Effector memory CD8-positive, alpha-beta T cell (primary cell): ENCODE measurements around the gene PCDHA5.
"Not testable (repeated sequence)": the region's sequence is repeated elsewhere in the genome, so short reads cannot be mapped to it uniquely, and the experiment has no call there.

Source experiments
- ATAC-seq: fragments of 150-1000 bp; cut with Tn5 transposase; replicated peaks from 2 replicates; pipeline ENCODE4 v1.10.0; 2021; ENCODE audit warnings: mild to moderate bottlenecking, moderate library complexity
- DNase-seq, 3 experiments: peaks; one replicate each; pipeline ENCODE4 v3.0.0; 2021
- H3K27ac Mint-ChIP-seq, 2 donors: one replicate each; pipeline ENCODE4 v1.8.0; 2022; ENCODE audit warnings: mild to moderate bottlenecking in 2 of 2, mixed read lengths in 2 of 2, moderate library complexity in 2 of 2
- H3K27me3 Mint-ChIP-seq, 2 donors: one replicate each; pipeline ENCODE4 v1.8.0; 2022; ENCODE audit warnings: mixed read lengths in 2 of 2
- H3K36me3 Mint-ChIP-seq: one replicate; pipeline ENCODE4 v1.8.0; 2022; ENCODE audit warnings: mild to moderate bottlenecking, moderate library complexity, mixed read lengths; ENCODE audit not compliant: insufficient read depth
- H3K4me1 Mint-ChIP-seq, 2 donors: one replicate each; pipeline ENCODE4 v1.8.0; 2022; ENCODE audit warnings: low read depth in 2 of 2, mixed read lengths in 2 of 2
- H3K4me3 Mint-ChIP-seq, 2 donors: one replicate each; pipeline ENCODE4 v1.8.0; 2022; ENCODE audit warnings: mild to moderate bottlenecking in 2 of 2, mixed read lengths in 2 of 2, moderate library complexity in 2 of 2
- H3K9me3 Mint-ChIP-seq, 2 donors: one replicate each; pipeline ENCODE4 v1.8.0; 2022; ENCODE audit warnings: mixed read lengths in 2 of 2

PCDHA5 gene

DNA sequence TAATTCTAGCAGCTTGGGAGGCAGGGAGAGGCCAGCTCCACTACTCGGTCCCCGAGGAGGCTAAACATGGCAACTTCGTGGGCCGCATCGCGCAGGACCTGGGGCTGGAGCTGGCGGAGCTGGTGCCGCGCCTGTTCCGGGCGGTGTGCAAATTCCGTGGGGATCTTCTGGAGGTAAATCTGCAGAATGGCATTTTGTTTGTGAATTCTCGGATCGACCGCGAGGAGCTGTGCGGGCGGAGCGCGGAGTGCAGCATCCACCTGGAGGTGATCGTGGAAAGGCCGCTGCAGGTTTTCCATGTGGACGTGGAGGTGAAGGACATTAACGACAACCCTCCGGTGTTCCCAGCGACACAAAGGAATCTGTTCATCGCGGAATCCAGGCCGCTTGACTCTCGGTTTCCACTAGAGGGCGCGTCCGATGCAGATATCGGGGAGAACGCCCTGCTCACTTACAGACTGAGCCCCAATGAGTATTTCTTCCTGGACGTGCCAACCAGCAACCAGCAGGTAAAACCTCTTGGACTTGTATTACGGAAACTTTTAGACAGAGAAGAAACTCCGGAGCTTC is 13.1 kb downstream of the PCDHA5 start:
- H3K9me3 Mint-ChIP-seq, H3K36me3 Mint-ChIP-seq, H3K4me1 Mint-ChIP-seq, H3K27ac Mint-ChIP-seq, ATAC-seq, DNase-seq, H3K4me3 Mint-ChIP-seq: not testable (repeated sequence)
- peaks cover 16 to 28% of the 10 kb centered on the region in 2 donors for H3K27me3 Mint-ChIP-seq

DNA sequence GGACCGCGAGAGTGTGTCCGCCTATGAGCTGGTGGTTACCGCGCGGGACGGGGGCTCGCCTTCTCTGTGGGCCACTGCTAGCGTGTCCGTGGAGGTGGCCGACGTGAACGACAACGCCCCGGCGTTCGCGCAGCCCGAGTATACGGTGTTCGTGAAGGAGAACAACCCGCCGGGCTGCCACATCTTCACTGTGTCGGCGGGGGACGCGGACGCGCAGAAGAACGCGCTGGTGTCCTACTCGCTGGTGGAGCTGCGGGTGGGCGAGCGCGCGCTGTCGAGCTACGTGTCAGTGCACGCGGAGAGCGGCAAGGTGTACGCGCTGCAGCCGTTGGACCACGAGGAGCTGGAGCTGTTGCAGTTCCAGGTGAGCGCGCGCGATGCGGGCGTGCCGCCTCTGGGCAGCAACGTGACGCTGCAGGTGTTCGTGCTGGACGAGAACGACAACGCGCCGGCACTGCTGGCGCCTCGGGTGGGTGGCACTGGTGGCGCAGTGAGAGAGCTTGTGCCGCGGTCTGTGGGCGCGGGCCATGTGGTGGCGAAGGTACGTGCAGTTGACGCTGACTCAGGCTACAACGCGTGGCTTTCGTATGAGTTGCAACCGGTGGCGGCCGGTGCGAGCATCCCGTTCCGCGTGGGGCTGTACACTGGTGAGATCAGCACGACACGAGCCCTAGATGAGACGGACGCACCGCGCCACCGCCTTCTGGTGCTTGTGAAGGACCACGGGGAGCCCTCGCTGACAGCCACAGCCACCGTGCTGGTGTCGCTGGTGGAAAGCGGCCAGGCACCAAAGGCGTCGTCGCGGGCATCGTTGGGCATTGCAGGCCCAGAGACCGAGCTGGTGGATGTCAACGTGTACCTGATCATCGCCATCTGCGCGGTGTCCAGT is 14.5 kb downstream of the PCDHA5 start:
- Mint-ChIP-seq H3K27ac (no peak overlapping the region), H3K4me3 (no peak overlapping the region), H3K27me3 (peaks cover 24 to 30% of the 10 kb centered on the region in 2 donors), H3K4me1 (no peaks in the 10 kb centered on the region), H3K9me3 (no peaks in the 10 kb centered on the region), H3K36me3 (no peaks in the 10 kb centered on the region)
- DNase-seq (no peak), ATAC-seq (no peak)

GRCh38 chr5:140840978-140841962 is 19.9 kb downstream of the PCDHA5 start, which contains the start of gene PCDHA8:
Gene PCDHA8, plus strand, starts transcription at chr5:140841187. Its CDS starts 135 bp downstream, at chr5:140841322.
- Mint-ChIP-seq H3K27me3 (peaks cover 14 to 15% of the 10 kb centered on the region in 2 donors), H3K4me1 (no peaks in the 10 kb centered on the region), H3K27ac (no peak within 1 kb of the TSS), H3K4me3 (no peak within 1 kb of the TSS), H3K36me3 (no peaks in the 10 kb centered on the region), H3K9me3 (no peaks in the 10 kb centered on the region)
- ATAC-seq: no peak
- DNase-seq: no peak

GRCh38 chr5:140842798-140843733 is 21.7 kb downstream of the PCDHA5 start:
- no peaks in the 10 kb centered on the region for H3K9me3 Mint-ChIP-seq
- no peaks in the 10 kb centered on the region for H3K36me3 Mint-ChIP-seq
- ATAC-seq (no peak), DNase-seq (no peak)
- H3K4me3 Mint-ChIP-seq: no peak overlapping the region
- H3K27me3 Mint-ChIP-seq: peaks cover 23 to 32% of the 10 kb centered on the region in 2 donors
- no peak overlapping the region for H3K27ac Mint-ChIP-seq
- no peaks in the 10 kb centered on the region for H3K4me1 Mint-ChIP-seq

GRCh38 chr5:140848139-140849102 is 27.0 kb downstream of the PCDHA5 start, which contains the start of gene PCDHA9:
Gene PCDHA9, plus strand, starts transcription at chr5:140848382. Its CDS starts 114 bp downstream, at chr5:140848496.
- peaks cover 14 to 37% of the 10 kb centered on the region in 2 donors for H3K27me3 Mint-ChIP-seq
- DNase-seq, H3K27ac Mint-ChIP-seq, ATAC-seq, H3K36me3 Mint-ChIP-seq, H3K9me3 Mint-ChIP-seq, H3K4me1 Mint-ChIP-seq, H3K4me3 Mint-ChIP-seq: not testable (repeated sequence)

DNA sequence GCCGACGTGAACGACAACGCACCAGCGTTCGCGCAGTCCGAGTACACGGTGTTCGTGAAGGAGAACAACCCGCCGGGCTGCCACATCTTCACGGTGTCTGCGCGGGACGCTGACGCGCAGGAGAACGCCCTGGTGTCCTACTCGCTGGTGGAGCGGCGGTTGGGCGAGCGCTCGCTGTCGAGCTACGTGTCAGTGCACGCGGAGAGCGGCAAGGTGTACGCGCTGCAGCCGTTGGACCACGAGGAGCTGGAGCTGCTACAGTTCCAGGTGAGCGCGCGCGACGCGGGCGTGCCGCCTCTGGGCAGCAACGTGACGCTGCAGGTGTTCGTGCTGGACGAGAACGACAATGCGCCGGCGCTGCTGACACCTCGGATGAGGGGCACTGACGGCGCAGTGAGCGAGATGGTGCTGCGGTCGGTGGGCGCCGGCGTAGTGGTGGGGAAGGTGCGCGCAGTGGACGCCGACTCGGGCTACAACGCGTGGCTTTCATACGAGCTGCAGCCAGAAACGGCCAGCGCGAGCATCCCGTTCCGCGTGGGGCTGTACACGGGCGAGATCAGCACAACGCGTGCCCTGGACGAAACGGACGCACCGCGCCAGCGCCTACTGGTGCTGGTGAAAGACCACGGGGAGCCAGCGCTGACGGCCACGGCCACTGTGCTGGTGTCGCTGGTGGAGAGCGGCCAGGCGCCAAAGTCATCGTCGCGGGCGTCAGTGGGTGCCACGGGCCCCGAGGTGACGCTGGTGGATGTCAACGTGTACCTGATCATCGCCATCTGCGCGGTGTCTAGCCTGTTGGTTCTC is 28.6 kb downstream of the PCDHA5 start:
- H3K4me1 Mint-ChIP-seq, ATAC-seq, H3K27ac Mint-ChIP-seq, DNase-seq, H3K4me3 Mint-ChIP-seq, H3K36me3 Mint-ChIP-seq, H3K9me3 Mint-ChIP-seq: not testable (repeated sequence)
- peaks cover 14 to 39% of the 10 kb centered on the region in 2 donors for H3K27me3 Mint-ChIP-seq

DNA sequence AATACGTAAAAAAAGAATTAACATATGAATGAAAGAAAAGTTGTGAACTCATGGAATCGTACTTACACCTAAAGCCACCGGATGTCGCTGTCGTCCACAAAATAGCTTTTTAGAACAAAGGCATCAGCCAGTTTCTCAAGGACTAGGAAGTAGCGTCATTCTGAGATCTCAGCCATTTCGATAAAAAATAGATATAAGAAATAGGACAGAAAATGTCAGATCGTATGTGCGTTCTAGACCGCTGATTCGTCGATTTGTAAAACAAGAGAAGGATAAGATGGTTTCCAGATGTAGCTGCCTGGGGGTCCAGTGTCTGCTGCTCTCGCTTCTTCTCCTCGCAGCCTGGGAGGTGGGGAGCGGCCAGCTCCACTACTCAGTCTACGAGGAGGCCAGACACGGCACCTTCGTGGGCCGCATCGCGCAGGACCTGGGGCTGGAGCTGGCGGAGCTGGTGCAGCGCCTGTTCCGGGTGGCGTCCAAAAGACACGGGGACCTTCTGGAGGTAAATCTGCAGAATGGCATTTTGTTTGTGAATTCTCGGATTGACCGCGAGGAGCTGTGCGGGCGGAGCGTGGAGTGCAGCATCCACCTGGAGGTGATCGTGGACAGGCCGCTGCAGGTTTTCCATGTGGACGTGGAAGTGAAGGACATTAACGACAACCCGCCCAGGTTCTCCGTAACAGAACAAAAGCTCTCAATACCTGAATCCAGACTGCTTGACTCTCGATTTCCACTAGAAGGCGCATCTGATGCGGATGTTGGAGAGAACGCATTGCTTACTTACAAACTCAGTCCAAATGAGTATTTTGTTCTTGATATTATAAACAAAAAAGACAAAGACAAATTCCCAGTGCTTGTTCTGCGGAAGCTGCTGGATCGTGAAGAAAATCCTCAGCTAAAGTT is 34.6 kb downstream of the PCDHA5 start, which contains the start of gene PCDHA10:
Gene PCDHA10 (plus strand): TSS at position 126 of the 903 bp plus-strand sequence. CDS start 152 bp downstream, at position 278.
- peaks cover 6 to 7% of the 10 kb centered on the region in 2 donors for H3K9me3 Mint-ChIP-seq
- no peak within 1 kb of the TSS for H3K27ac Mint-ChIP-seq
- H3K27me3 Mint-ChIP-seq: peaks cover 5 to 14% of the 10 kb centered on the region in 2 donors
- no peaks in the 10 kb centered on the region for H3K36me3 Mint-ChIP-seq
- no peak within 1 kb of the TSS for H3K4me3 Mint-ChIP-seq
- ATAC-seq (no peak), DNase-seq (no peak)
- no peaks in the 10 kb centered on the region for H3K4me1 Mint-ChIP-seq

DNA sequence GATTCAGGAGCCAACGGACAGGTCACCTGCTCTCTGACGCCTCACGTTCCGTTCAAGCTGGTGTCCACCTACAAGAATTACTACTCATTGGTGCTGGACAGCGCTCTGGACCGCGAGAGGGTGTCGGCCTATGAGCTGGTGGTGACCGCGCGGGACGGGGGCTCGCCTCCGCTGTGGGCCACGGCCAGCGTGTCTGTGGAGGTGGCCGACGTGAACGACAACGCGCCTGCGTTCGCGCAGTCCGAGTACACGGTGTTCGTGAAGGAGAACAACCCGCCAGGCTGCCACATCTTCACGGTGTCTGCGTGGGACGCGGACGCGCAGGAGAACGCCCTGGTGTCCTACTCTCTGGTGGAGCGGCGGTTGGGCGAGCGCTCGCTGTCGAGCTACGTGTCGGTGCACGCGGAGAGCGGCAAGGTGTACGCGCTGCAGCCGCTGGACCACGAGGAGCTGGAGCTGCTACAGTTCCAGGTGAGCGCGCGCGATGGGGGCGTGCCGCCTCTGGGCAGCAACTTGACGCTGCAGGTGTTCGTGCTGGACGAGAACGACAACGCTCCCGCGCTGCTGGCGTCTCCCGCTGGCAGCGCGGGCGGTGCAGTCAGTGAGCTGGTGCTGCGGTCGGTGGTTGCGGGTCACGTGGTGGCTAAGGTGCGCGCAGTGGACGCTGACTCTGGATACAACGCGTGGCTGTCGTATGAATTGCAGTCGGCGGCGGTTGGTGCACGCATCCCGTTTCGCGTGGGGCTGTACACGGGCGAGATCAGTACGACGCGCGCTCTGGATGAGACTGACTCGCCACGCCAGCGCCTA is 36.0 kb downstream of the PCDHA5 start:
- Mint-ChIP-seq H3K27me3 (peaks cover 5 to 19% of the 10 kb centered on the region in 2 donors), H3K27ac (no peak overlapping the region), H3K36me3 (no peaks in the 10 kb centered on the region), H3K4me1 (no peaks in the 10 kb centered on the region), H3K4me3 (no peak overlapping the region), H3K9me3 (peaks cover 6 to 7% of the 10 kb centered on the region in 2 donors)
- DNase-seq (no peak), ATAC-seq (no peak)

- Mint-ChIP-seq H3K27ac (no peak overlapping the region), H3K36me3 (no peaks in the 10 kb centered on the region), H3K4me1 (no peaks in the 10 kb centered on the region), H3K4me3 (no peak overlapping the region), H3K9me3 (peaks cover 6 to 7% of the 10 kb centered on the region in 2 donors), H3K27me3 (peaks cover 5 to 17% of the 10 kb centered on the region in 2 donors)
- no peak for DNase-seq
- no peak for ATAC-seq
Measured at GRCh38 chr5:140857987-140858240, 36.5 kb downstream of the PCDHA5 start.
